Colon (tissue), 2 donors: ENCODE results near the gene CD164L2.

Experiments
- FAIRE-seq: peaks from 2 replicates; lab custom pipeline; 2012; peaks lifted over from hg19 to GRCh38; lab: Jason Lieb, UNC
- donor health status: control.
- donor health status: control.

The CD164L2 gene

DNA sequence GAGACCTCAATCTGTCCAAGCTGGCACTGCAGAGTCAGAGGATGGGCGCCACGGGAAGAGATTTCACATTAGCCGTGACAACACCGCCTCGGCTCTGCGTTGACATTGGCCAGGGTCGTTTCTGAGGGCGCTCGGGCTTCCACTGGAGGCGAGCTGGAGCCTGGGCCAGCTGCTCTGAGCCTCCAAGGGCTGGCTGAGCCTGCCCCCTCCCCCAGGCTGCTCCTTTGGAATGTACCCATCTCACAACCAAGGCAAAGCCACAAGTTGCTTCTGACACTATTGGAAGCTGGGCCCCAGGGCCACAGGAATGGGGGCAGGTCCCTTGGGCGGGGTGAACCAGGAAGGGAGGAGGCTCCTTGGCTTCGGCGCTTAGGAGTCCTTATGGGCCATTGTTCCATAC lies 21.9 kb upstream of the CD164L2 start:
- no peak for FAIRE-seq

- FAIRE-seq, result no peak
Measured at GRCh38 chr1:27403931-27404330, 20.8 kb upstream of the CD164L2 start.

DNA sequence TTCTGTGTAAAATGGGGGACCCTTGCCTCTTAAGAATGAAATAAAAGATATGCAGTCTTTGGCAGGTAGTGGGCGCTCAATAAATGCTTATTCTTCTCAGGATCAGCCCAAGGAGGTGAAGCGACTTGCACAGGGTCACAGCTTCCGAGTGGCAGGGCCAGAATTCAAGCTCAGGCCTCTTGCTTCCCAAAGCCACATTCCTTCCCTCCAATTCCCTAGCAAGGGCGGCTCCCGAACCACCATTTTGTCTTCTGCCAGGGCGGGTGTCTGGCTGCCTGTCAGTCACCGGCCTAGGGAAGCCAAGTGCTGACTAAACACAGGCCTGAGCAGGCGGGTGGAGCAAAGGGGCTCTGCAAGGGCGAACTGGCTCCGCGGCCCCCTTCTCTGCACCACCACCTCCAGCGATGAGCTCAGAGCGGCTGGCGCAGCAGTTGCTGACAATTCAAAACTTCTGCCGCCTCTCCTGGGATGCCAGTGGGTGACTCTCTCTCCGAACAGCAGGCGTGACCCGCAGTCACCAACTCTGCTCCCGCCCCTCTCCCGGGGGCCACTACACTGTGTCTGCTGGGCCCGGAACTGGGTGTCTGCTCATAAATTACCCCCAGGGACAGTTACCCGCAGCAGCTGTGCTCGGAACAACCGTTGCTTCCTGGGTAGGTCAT lies 20.1 kb upstream of the CD164L2 start:
- FAIRE-seq, result no peak

GRCh38 chr1:27402349-27402754 lies 19.2 kb upstream of the CD164L2 start:
- no peak for FAIRE-seq

GRCh38 chr1:27400963-27401341 lies 17.8 kb upstream of the CD164L2 start:
- no peak for FAIRE-seq

DNA sequence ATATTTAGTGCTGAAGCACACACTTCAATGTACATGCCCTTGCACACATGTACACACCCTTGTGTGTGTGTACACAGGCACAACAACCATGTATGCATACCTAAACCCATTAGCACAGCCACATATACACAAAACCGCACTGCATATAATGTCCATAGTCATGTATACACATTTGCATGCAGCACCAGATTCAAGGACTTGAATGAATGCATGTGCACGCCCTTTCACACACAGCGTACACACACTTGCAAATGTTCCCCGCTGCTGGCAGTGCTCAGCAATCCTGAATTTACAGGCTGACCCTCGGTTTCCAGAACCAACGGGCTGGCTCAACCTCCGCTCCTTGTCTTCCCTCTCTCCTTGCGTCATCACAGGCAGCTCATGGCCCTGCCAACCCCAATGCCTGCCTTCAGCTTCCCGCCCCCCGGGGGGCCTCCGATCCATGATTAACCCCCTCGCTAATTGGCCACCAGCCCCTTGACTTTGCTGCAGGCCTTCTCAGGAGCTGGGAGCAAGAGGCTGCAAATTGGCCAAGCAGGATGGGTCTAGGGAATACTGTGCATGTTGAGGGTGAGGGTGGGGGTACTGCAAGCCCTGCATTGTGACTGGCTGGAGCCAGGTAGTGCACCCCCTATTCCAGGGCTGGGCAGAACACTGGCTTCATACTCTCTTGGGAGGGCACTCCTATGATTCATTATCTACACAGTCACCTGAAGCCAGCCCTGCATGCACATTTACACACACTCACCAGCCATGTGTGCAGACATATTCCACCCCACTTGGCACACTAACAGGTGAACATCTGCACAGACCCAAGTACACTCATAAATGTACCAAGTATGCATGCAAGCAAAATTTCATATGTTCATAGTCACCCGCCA lies 17.2 kb upstream of the CD164L2 start:
- no peak for FAIRE-seq

DNA sequence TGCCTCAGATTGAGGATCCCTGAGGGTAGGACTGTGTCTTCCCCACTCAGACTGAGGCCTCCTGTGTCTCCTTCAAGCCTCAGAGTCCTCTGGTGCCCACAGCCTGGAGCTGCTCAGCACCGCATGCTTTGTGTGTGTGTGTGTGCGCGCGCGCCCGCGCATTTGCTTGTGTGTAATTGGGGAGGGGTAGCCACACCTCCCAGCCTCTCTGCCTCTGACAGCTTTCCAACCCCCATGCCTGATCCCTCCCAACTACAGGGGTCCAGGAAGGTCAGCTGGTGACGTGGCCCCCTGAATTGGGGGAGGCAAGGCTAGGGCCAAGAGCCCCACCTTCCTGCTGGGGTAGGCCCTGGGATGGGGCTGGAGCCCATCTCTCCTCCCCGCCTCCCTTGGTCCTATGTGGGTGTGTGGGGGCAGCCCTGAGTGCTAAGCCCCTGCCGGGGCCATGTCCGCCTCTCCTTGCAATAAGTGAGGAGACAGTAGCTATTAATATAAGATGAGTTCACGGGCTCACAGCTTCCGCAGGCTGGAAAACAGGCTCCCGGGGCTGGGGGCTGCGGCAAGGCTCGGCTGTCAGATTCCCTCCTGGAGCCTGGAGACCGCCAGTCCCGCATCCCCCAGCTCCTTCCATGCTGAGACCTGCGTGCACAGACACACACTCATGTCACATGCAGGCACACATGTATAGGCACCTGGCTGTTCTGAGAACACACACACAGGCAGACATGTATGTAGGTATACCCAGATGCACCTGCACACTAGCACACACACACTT lies 16.3 kb upstream of the CD164L2 start:
- FAIRE-seq, result no peak

GRCh38 chr1:27398405-27399149 lies 15.4 kb upstream of the CD164L2 start:
- FAIRE-seq, result no peak

DNA sequence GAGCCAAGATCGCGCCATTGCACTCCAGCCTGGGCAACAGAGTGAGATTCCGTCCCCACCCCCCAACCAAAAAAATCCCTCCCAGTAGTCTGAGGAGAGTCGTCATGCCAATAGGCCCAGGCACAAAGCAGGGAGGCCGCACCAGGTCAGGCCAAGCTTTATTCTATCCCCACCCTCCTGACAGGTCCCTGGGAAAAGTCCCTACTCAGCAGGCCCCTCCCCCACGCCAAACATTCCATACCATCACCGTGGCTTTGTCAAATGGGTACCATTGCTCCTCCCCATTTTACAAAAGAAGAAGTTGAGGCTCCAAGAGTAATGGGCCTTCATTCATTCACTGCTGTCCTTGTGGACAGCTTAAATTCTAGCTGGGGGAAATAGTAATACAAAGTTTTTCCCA lies 14.6 kb upstream of the CD164L2 start:
- no peak for FAIRE-seq

- no peak for FAIRE-seq
Measured at GRCh38 chr1:27397110-27397509, 14.0 kb upstream of the CD164L2 start.

GRCh38 chr1:27395441-27396195 lies 12.5 kb upstream of the CD164L2 start:
- FAIRE-seq, result no peak

DNA sequence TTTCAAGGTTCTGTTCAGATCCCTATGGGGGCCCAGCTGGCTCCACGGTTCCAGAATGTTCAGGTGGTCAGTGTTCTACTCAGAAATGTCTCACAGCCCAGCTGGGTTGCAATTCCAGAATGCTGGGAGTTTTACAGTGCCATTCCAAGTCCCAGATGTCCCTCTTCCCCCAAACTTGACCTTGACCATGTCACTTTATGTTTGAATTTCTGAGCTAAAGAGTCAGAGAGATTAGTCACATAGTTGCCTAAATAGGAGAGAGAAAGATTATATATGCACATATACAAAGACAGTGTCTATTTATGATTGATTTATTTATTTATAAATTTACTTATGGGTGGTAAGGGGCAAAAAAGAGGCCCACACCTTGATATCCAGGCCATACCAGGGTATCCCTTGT lies 11.8 kb upstream of the CD164L2 start:
- no peak for FAIRE-seq

DNA sequence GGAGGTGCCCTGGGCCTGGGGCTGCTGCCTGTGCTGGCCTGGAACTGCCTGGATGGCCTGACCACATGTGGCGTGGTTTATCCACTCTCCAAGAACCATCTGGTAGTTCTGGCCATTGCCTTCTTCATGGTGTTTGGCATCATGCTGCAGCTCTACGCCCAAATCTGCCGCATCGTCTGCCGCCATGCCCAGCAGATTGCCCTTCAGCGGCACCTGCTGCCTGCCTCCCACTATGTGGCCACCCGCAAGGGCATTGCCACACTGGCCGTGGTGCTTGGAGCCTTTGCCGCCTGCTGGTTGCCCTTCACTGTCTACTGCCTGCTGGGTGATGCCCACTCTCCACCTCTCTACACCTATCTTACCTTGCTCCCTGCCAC lies 11.1 kb upstream of the CD164L2 start:
- FAIRE-seq, result no peak

DNA sequence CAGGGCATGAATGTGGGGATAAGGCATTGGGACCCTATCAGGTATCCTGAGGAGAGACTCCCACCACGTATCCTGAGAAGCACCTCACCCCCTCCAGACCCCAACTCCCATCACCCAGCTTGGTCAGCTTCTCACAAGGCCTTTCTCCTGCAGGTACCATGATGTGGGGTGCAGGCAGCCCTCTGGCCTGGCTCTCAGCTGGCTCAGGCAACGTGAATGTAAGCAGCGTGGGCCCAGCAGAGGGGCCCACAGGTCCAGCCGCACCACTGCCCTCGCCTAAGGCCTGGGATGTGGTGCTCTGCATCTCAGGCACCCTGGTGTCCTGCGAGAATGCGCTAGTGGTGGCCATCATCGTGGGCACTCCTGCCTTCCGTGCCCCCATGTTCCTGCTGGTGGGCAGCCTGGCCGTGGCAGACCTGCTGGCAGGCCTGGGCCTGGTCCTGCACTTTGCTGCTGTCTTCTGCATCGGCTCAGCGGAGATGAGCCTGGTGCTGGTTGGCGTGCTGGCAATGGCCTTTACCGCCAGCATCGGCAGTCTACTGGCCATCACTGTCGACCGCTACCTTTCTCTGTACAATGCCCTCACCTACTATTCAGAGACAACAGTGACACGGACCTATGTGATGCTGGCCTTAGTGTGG lies 10.6 kb upstream of the CD164L2 start:
- FAIRE-seq, result no peak

DNA sequence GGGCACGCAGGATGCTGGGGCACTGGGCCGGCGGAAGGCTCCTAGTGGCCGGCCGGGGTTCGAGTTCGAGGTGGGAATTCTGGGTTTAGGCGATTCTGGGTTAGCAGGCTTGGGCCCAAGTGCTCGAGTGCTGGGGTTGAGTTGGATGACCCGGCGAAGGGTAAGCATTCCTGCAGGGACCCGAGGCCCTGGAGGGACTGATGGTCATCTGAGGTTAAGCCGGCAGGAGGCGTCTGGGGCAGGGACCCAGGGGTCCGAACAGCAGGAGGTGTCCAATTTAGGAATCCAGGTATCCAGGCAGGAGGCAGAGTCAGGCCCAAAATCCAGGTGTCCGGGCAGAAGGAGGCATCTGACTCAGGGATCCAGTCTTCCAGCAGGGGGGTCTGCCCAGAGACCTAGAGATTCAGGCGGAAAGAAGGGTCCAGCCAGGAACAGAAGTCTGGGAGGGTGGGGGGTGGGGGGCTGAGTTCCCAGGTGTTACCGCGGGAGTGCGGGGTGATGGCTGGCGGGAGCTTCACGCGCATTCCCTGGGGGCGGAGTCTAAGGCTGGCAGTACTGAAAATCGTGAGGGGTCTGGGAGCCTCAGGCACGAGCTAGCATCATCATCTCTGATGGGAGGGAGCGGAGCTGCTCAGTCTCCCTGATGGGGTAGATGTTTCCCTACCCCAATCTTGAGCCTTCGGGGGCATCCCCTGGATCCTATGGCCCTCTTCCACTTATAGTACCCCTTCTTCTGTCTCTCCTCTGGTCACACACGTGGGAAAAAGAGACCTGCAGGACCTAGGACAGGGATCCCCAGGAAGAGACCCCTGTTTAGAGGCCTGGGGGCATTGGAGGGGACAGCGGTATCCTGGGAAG lies 9.9 kb upstream of the CD164L2 start:
- no peak for FAIRE-seq

DNA sequence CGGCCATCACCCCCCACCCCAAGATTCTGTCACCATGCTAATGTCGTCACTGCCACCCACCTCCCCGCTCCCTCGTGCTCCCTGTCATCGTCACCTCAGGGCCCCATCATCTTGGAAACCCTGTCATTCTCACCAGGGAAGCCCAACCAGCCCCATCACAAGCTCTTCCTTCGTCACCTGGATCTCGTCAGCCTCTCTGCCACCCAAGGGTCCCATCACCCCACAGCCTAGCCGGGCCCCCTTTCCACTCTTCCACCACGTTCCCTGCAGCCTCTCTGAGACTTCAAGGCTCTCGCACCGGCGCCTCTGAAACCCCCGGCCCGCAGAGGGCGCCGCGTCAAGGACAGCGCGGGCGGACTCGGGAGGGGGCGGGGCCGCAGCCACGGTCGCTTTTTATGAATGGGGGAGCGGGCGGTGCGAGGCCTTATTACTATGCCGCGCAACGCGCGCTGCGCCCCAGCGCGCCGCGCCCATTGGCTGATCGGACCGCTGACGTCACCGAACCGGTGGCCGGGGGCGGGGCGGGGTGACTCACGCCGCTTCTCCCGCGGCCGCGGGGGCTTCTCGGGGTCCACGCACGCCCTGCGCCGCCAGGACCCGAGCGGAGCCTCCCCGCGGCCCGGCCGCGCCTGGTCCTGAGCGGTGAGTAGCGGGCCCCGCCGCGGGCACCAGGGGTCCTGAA lies 9.1 kb upstream of the CD164L2 start, which contains the start of gene GPR3:
GPR3 (plus strand) TSS at position 527 of the 682 bp plus-strand sequence. CDS start 1,177 bp downstream, outside the sequence.
- FAIRE-seq, result no peak

DNA sequence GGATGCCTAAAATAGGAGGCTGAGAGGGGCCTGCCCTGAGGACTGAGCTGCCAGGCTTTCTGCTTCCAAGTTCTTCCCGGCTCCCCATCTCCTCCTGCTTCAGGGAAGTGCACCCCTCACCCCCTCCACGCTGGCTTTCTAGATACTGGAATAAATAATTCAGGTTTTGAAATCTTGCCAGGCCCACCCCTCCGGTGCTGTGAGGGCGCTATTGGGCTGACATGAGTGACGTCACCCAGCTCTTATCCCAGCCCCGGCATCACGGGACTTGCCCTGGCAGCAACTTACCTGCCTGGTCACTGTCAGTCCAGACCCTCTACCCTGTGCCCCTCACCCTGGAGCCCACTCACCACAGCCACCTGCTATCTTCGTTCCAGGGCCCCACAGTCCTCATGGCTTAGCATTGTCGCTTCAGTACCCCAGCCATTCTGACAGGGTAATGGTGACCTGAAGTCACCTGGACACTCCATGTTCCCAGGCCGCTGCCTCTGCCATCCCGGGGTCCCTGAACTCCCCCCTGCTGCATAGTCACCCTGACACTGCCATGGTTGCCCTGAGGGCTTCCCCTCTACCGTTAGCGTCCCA lies 8.5 kb upstream of the CD164L2 start:
- no peak for FAIRE-seq

DNA sequence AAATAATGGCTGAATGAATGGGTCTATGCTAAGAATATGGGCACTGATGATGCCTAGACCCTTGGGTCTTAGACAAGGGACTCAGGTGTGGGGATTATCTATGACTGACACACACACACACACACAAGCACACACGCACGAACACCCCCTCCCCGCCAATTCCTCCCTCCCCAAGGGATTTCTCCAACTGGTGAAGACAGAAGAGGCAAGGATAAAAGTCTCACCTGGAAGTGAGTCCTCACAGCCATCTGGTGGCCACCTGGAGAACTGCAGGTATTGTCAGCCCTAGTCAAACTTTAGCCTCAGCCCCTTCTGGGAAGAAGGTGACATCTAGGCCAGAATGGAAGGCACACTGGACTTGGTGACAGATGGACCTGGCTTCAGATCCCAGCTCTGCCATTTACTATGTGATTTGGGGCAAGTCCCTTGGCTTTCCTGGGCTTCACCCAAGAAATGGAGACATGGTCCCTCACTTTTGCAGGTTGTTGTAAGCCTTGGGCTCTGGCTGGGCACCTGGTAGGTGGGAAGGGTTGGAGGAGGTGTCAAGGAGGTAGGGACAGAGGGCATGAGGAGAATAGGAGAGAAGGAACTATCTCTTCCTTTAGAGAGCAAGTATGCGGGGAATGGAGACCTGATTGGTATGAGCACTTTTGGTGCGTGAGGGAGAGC lies 5.3 kb upstream of the CD164L2 start:
- FAIRE-seq, result no peak
